BLaER1 (cell line): ENCODE data around the gene ARID1B.

Experiments
- H3K27ac ChIP-seq: shearing (Covaris generic); formaldehyde crosslinking; 2 replicates; pipeline ENCODE4 v1.8.1; 2022
- H3K27me3 ChIP-seq: shearing (Covaris generic); formaldehyde crosslinking; 2 replicates; pipeline ENCODE4 v1.8.1; 2022
- H3K36me3 ChIP-seq: shearing (Covaris generic); formaldehyde crosslinking; 2 replicates; pipeline ENCODE4 v1.8.1; 2022
- H3K4me1 ChIP-seq: shearing (Covaris generic); formaldehyde crosslinking; 2 replicates; pipeline ENCODE4 v1.8.1; 2022
- H3K4me2 ChIP-seq: shearing (Covaris generic); formaldehyde crosslinking; 2 replicates; pipeline ENCODE4 v1.8.1; 2022
- H3K4me3 ChIP-seq: shearing (Covaris generic); formaldehyde crosslinking; 2 replicates; pipeline ENCODE4 v1.8.1; 2022
- H3K9ac ChIP-seq: shearing (Covaris generic); formaldehyde crosslinking; 2 replicates; pipeline ENCODE4 v1.8.1; 2022
- H3K9me3 ChIP-seq: shearing (Covaris generic); formaldehyde crosslinking; 2 replicates; pipeline ENCODE4 v1.8.1; 2022
- H4K20me1 ChIP-seq: shearing (Covaris generic); formaldehyde crosslinking; 2 replicates; pipeline ENCODE4 v1.8.1; 2022
- Cebpa-rat ChIP-seq: shearing (Covaris generic); IDR thresholded peaks from 2 replicates; pipeline ENCODE4 v1.8.1; 2022

The ARID1B gene

DNA sequence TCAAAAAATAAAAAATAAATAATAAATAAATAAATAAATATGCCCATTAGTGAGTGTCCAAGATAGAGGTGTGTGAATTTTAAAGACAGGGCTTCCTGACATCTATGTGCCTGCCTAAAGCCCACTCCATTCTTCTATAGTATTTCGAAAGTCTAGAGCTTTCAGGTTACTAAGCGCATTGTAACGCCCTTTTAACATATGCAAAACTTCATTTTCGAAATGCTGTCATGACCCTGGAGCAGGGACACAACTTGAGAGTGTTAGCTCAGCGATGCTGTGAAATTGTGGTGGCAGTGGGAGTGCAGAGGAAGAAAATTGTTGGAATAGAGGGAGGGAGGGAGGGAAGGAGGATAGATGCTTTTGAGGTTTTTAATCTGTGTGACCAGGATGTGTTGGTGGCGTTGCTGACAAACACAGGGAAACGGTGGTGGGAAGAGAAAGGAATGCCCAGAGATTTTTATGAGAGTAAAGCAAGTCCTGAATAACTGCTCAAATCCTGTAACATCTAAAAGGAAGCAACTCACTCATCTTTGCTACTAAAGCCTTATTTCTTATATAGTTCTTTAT is 169.3 kb downstream of the ARID1B start:
- Histone ChIP-seq H3K27ac (no peak overlapping the region), H3K4me1 (peaks cover 16% of the 10 kb centered on the region; the same call in 1 of the 2 replicates), H3K9me3 (no peaks in the 10 kb centered on the region), H3K4me3 (no peak overlapping the region), H3K9ac (no peak overlapping the region), H4K20me1 (peaks cover 94% of the 10 kb centered on the region), H3K4me2 (no peak overlapping the region), H3K27me3 (no peaks in the 10 kb centered on the region), H3K36me3 (peaks cover 16% of the 10 kb centered on the region; the same call in 1 of the 2 replicates)
- TF ChIP-seq Cebpa-rat = no peak

DNA sequence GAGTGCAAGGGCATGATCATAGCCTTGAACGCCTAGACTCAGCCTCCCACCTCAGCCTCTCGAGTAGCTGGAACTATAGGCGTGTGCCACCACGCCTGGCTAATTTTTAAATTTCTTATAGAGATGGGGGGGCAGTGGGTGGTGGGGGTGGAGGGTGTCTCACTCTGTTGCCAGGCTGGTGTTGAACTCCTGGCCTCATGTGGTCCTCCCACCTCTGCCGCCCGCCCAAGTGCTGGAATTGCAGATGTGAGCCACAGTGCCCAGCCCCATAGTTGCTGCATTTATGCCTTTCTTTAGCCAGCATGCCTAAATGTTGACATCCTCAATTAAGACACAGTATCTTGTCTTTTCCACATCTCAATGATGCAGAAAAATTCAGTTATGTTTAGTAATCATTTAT is 171.1 kb downstream of the ARID1B start:
- Histone ChIP-seq H4K20me1 (peaks cover 94% of the 10 kb centered on the region), H3K4me2 (no peak overlapping the region), H3K27me3 (no peaks in the 10 kb centered on the region), H3K27ac (no peak overlapping the region), H3K36me3 (peaks cover 12% of the 10 kb centered on the region; the same call in 1 of the 2 replicates), H3K9me3 (no peaks in the 10 kb centered on the region), H3K4me1 (peaks cover 34% of the 10 kb centered on the region), H3K9ac (no peak overlapping the region), H3K4me3 (no peak overlapping the region)
- no peak for TF ChIP-seq Cebpa-rat

DNA sequence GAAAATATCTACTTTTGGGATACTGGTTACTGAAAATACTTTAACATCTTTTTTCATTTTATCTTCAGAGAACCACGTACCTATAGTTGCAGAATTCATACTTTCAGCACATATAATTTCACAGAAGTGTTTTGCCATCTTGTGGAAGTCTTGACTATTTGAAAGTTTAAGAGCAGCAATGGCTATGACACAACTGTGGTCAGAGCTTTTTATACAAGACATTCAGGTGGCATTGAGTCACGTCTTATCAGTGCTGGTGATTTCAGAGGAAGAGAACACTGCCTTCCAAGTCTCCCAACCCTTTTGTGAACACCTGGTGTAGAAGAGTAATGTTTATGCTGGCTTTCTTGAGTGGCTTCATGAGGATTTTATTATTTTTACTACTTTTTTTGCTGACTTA is 171.6 kb downstream of the ARID1B start:
- Histone ChIP-seq H3K27me3 (no peaks in the 10 kb centered on the region), H3K4me1 (peaks cover 39% of the 10 kb centered on the region), H3K4me2 (no peak overlapping the region), H3K36me3 (peaks cover 12% of the 10 kb centered on the region; the same call in 1 of the 2 replicates), H3K9me3 (no peaks in the 10 kb centered on the region), H3K9ac (no peak overlapping the region), H4K20me1 (peaks cover 94% of the 10 kb centered on the region), H3K27ac (no peak overlapping the region), H3K4me3 (no peak overlapping the region)
- TF ChIP-seq Cebpa-rat = no peak

DNA sequence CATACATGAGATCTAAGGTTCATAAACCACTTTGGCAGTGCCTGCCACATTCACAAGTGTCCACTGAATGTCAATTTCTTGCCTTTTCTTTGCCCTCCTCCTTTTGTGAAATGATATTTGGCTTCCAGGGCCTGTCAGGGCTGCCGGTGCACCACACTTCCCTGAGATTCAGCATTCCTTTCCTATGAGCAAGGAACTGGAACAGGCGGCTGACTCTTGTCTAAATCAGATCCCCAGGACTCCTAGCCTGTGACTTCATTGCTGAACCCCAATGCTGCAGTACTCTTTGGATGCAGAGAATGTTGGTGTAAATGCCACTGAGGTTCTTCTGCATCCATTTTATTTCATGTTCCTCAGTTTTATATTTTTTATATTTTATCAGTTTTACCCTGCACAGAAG is 172.2 kb downstream of the ARID1B start:
- Histone ChIP-seq H3K4me1 (peaks cover 45% of the 10 kb centered on the region), H3K4me3 (no peak overlapping the region), H3K27ac (no peak overlapping the region), H4K20me1 (peaks cover 94% of the 10 kb centered on the region), H3K27me3 (no peaks in the 10 kb centered on the region), H3K9me3 (no peaks in the 10 kb centered on the region), H3K9ac (no peak overlapping the region), H3K4me2 (no peak overlapping the region), H3K36me3 (peaks cover 12% of the 10 kb centered on the region; the same call in 1 of the 2 replicates)
- TF ChIP-seq Cebpa-rat = no peak

DNA sequence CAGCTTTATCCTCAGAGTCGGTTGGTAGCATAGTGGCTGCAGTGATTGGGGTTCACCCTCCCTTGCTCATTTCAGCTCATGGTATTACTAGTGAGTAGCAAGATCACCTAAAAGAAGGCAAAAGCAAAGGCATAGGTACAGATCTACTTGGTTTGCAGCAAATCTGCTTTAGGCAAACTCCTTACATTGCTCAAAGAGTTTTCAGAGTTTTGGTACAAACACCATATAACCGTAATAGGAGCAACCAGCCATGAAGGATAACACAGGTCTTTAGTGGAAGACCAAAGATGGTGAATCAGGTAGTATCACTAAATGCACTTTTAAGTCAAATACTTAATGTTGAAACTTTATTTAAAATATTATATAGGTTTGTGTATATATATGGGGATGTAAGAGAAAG is 172.9 kb downstream of the ARID1B start:
- peaks cover 94% of the 10 kb centered on the region for H4K20me1 ChIP-seq
- no peak overlapping the region for H3K27ac ChIP-seq
- H3K9me3 ChIP-seq = no peaks in the 10 kb centered on the region
- no peak for TF ChIP-seq Cebpa-rat
- H3K9ac ChIP-seq = no peak overlapping the region
- H3K36me3 ChIP-seq = peaks cover 12% of the 10 kb centered on the region; the same call in 1 of the 2 replicates
- no peaks in the 10 kb centered on the region for H3K27me3 ChIP-seq
- peaks cover 52% of the 10 kb centered on the region for H3K4me1 ChIP-seq
- H3K4me3 ChIP-seq = no peak overlapping the region
- H3K4me2 ChIP-seq = no peak overlapping the region

DNA sequence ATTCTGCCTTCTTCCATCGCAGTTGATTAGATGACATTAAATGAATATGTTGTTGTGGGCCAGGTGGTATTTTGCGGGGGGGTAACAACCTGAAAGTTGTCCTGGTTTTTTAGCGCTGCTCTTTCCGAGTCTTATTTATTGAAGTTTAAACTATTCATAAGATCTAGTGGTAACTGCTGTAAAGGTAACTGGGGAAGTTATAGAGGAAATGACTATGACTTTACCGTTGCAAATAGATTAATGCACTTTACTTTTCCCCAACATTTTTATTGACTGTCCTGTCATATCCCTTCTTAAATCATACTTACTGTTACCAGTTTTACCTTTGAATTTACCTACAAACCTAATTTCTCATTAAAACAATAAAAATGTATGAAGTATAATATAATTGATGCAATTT is 173.4 kb downstream of the ARID1B start:
- TF ChIP-seq Cebpa-rat = no peak
- Histone ChIP-seq H3K9me3 (no peaks in the 10 kb centered on the region), H3K27me3 (no peaks in the 10 kb centered on the region), H3K9ac (no peak overlapping the region), H3K4me1 (peaks cover 57% of the 10 kb centered on the region), H3K36me3 (peaks cover 12% of the 10 kb centered on the region), H4K20me1 (peaks cover 94% of the 10 kb centered on the region), H3K4me3 (no peak overlapping the region), H3K27ac (no peak overlapping the region), H3K4me2 (no peak overlapping the region)

DNA sequence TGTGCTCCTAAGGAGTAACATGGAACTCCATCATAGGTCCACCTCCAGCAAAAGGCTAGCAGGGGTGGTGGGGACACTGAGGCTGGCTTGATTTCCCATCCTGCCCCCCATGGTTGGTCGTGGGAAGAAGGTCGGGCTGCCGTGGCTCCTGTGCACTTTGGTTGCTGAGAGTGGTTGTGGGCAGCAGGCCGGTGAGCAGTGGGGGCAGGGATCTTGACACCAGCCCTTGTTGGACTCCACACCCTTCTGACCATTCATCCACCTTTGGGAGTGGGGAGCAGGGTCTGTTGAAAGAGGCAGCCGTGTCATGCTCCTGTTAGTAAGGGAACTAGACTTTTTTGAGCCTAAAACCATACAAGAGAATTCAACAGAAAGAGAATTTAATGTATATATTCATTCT is 175.2 kb downstream of the ARID1B start:
- no peak overlapping the region for H3K4me3 ChIP-seq
- peaks cover 95% of the 10 kb centered on the region for H4K20me1 ChIP-seq
- peak overlapping the region; percentile 75 for H3K27ac ChIP-seq
- no peak for TF ChIP-seq Cebpa-rat
- H3K4me2 ChIP-seq = peak overlapping the region; percentile 83
- peak overlapping the region; percentile 50; the same call in 1 of the 2 replicates for H3K9ac ChIP-seq
- peaks cover 22% of the 10 kb centered on the region for H3K36me3 ChIP-seq
- H3K4me1 ChIP-seq = peaks cover 61% of the 10 kb centered on the region
- no peaks in the 10 kb centered on the region for H3K9me3 ChIP-seq
- H3K27me3 ChIP-seq = no peaks in the 10 kb centered on the region

DNA sequence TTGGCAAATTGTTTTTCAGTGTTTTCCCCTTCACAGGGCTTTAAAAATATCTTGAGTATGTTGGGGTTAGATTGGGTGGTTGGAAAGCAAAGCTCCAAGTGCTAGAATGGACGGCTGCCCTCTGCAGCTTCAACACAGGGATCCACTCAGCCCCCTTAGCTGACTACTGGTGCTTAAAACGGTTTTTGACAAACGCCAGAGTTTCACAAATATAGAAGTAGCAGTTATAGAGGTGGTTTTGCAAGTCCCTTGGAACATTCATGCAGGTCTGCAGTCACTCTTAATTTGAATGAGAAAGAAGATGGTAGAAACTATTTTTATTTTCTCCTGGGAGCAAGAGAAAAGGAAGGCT is 175.9 kb downstream of the ARID1B start:
- peaks cover 56% of the 10 kb centered on the region for H3K4me1 ChIP-seq
- H3K27me3 ChIP-seq = no peaks in the 10 kb centered on the region
- H3K4me3 ChIP-seq = peak overlapping the region; percentile 53; the same call in 1 of the 2 replicates
- peak overlapping the region; percentile 83 for H3K4me2 ChIP-seq
- no peak for TF ChIP-seq Cebpa-rat
- H3K9me3 ChIP-seq = no peaks in the 10 kb centered on the region
- peak overlapping the region; percentile 75 for H3K27ac ChIP-seq
- peaks cover 95% of the 10 kb centered on the region for H4K20me1 ChIP-seq
- peaks cover 22% of the 10 kb centered on the region for H3K36me3 ChIP-seq
- peak overlapping the region; percentile 50; the same call in 1 of the 2 replicates for H3K9ac ChIP-seq

DNA sequence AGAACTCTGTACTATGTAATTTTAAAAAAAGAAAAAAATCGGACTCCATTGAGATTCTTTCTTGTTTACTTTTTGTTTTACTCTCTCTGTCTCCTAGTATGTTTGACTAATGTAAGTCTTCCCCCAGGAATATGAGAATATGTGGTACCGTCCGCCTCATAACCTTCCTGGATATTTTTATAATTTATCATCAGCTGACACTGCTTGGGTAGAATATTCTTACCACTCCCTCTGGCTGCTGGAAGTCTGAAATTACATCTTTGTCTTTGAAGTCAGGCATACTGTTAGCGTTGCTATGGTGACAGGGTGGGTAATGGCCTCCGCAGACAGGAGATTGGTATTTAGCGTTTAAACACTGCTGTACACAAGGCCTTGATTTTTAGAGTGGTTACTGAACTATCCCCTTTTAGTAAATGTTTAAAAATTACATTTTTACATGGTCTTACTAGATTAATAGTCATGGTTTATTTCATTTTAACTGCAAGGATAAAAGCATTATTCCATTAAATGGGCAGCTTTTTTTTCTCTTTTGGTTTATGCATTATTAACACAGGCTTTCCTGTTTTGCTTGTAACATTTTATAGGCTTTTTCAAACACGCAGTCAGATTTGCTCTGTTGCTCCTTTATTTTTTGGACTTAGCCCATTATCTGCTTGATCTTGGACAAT is 176.4 kb downstream of the ARID1B start:
- no peaks in the 10 kb centered on the region for H3K27me3 ChIP-seq
- H4K20me1 ChIP-seq = peaks cover 95% of the 10 kb centered on the region
- H3K4me1 ChIP-seq = peaks cover 56% of the 10 kb centered on the region
- H3K4me3 ChIP-seq = peak overlapping the region; percentile 53; the same call in 1 of the 2 replicates
- H3K4me2 ChIP-seq = peak overlapping the region; percentile 83
- H3K27ac ChIP-seq = peak overlapping the region; percentile 75
- peaks cover 22% of the 10 kb centered on the region for H3K36me3 ChIP-seq
- TF ChIP-seq Cebpa-rat = no peak
- peak overlapping the region; percentile 50; the same call in 1 of the 2 replicates for H3K9ac ChIP-seq
- H3K9me3 ChIP-seq = no peaks in the 10 kb centered on the region

DNA sequence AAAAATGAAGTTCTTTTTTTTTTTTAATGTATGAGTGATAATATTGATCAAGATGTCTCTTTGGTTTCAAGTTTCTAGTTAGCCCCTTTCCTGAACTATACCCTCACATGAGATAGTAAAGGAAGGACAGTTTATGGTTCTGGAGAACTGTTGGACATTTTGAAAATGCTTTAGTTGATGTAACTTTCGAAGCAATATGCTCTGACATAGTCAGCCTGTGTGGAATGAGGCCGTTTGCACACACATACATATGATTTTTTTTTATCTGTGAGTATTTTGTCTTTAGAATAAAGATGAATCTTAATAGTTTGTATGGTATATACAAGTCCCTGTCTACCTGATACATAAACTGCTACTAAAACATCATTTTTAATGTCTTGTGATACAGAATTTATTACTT is 177.0 kb downstream of the ARID1B start:
- Histone ChIP-seq H3K9ac (no peak overlapping the region), H3K36me3 (peaks cover 18% of the 10 kb centered on the region), H3K4me2 (peak overlapping the region; percentile 83), H3K4me1 (peaks cover 56% of the 10 kb centered on the region), H3K27ac (no peak overlapping the region), H3K9me3 (no peaks in the 10 kb centered on the region), H4K20me1 (peaks cover 94% of the 10 kb centered on the region), H3K4me3 (no peak overlapping the region), H3K27me3 (no peaks in the 10 kb centered on the region)
- no peak for TF ChIP-seq Cebpa-rat
